ENCODE data around the gene FYN. TPM values are rescaled to one million over a fixed set of nuclear protein-coding genes. Genes with fewer than 3 reads are reported as not detected.

Gene FYN
- total and polyA plus RNA-seq, 9 of the 15 experiments (the other 6 are each of a cell fraction or from before 2014, with no cell fraction given): 2.9 to 22.1 (median 11.4) TPM

DNA sequence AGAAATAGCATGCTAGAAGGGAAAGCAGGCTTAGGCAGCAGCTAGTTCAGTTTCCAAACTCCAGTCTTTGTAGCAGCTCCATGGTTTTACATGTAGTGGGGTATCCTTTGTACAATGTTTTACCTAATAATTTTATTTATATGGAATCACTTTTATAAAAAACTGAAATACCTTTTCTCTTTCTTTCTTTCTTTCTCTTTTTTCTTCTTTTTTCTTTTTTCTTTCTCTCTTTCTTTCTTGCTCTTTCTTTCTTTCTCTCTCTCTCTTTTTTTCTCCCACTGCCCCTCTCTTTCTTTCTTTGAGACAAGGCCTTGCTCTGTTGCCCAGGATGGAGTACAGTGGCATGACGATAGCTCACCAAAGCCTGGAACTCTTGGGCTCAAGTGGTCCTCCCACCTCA lies 41.4 kb upstream of the FYN start:
- intact Hi-C loops (cut with micrococcal nuclease) (no loop called here), in situ Hi-C loops (cut with MboI) (no loop called here)
- no peak overlapping the region for H3K27ac ChIP-seq (ENCODE audit: extremely low read depth, low read depth, low read length)
- no peak overlapping the region for H2AFZ ChIP-seq (ENCODE audit: low read depth, low read length)
- H3K9ac ChIP-seq (ENCODE audit: insufficient read depth in 1 of 2, low read depth in 2 of 2, low read length in 2 of 2): no peak overlapping the region
- DNase-seq (ENCODE audit: extremely low read depth in 1 of 4, low spot score in 3 of 4) (no peak), ATAC-seq (no peak), FAIRE-seq (no peak)
- WGBS (ENCODE audit: insufficient coverage, low coverage, missing lambda C conversion rate): 0% methylated on average over 1 of the region's 1 CpG
- no peaks in the 10 kb centered on the region for H4K20me1 ChIP-seq (replicated peaks; ENCODE audit: control insufficient read depth, insufficient read depth, low read length)
- no peaks in the 10 kb centered on the region for H3K36me3 ChIP-seq (ENCODE audit: control insufficient read depth, insufficient read depth, low read length)
- BruUV-seq (replicated peaks): no TSS peak
- H3K4me2 ChIP-seq (ENCODE audit: insufficient read depth, low read length): no peak overlapping the region
- TF ChIP-seq NEUROD1 (IDR thresholded peaks at IDR 0.05; ENCODE audit: borderline replicate concordance, low read depth, low read length, partially characterized antibody) (no peak), POLR2G (IDR thresholded peaks at IDR 0.05; ENCODE audit: low read depth, low read length) (no peak)
- POLR2A ChIA-PET: interaction anchor here (0.7 kb wide), 1 partner anchor 21 kb away, joined by 3 read pairs; no protein-coding TSS in a partner anchor
- H3K4me3 ChIP-seq: no peak overlapping the region
- no peaks in the 10 kb centered on the region for H3K4me1 ChIP-seq (replicated peaks in 1 of 2; ENCODE audit: control insufficient read depth in 2 of 2, insufficient read depth in 2 of 2, low read length in 2 of 2)
- no peaks in the 10 kb centered on the region for H3K79me2 ChIP-seq (ENCODE audit: control insufficient read depth, insufficient read depth, low read length)
- peaks cover 0 to 7% of the 10 kb centered on the region in 2 experiments; a peak in 3 of 5 replicates for H3K27me3 ChIP-seq (ENCODE audit: control insufficient read depth in 2 of 2, insufficient read depth in 2 of 2, low read length in 2 of 2)
- no peaks in the 10 kb centered on the region for H3K9me1 ChIP-seq (ENCODE audit: control insufficient read depth, insufficient read depth, low read length)
- no peaks in the 10 kb centered on the region for H3K9me3 ChIP-seq (replicated peaks; ENCODE audit: control insufficient read depth, insufficient read depth, low read depth, low read length)
- CTCF ChIA-PET (ENCODE audit: low intra/inter-chr PET ratio): no interaction called here

DNA sequence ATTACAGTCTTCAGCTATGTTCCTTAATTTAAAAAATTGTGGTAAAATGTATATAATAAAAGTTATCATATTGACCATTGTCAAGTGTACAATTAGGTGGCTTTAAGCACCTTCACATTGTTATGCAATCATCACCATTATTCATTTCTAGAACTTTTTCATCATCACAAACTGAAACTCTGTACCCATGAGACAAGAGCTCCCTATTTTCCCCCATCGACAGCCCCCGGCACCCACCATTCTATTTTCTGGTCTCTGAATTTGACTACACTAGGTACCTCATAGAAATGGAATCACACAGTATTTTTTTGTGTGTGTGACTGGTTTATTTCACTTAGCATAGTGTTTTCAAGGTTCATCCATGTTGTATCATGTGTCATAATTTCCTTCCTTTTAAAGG lies 39.7 kb upstream of the FYN start:
- Histone ChIP-seq H3K4me1 (replicated peaks in 1 of 2; ENCODE audit: control insufficient read depth in 2 of 2, insufficient read depth in 2 of 2, low read length in 2 of 2) (peaks cover 0 to 3% of the 10 kb centered on the region in 2 experiments; a peak in 1 of 5 replicates), H2AFZ (ENCODE audit: low read depth, low read length) (no peak overlapping the region), H3K79me2 (ENCODE audit: control insufficient read depth, insufficient read depth, low read length) (no peaks in the 10 kb centered on the region), H3K27ac (ENCODE audit: extremely low read depth, low read depth, low read length) (no peak overlapping the region), H3K9ac (ENCODE audit: insufficient read depth in 1 of 2, low read depth in 2 of 2, low read length in 2 of 2) (no peak overlapping the region), H4K20me1 (replicated peaks; ENCODE audit: control insufficient read depth, insufficient read depth, low read length) (no peaks in the 10 kb centered on the region), H3K9me1 (ENCODE audit: control insufficient read depth, insufficient read depth, low read length) (no peaks in the 10 kb centered on the region), H3K4me3 (no peak overlapping the region), H3K27me3 (ENCODE audit: control insufficient read depth in 2 of 2, insufficient read depth in 2 of 2, low read length in 2 of 2) (no peaks in the 10 kb centered on the region; a peak in 1 of 5 replicates), H3K4me2 (ENCODE audit: insufficient read depth, low read length) (no peak overlapping the region), H3K36me3 (ENCODE audit: control insufficient read depth, insufficient read depth, low read length) (no peaks in the 10 kb centered on the region), H3K9me3 (replicated peaks; ENCODE audit: control insufficient read depth, insufficient read depth, low read depth, low read length) (no peaks in the 10 kb centered on the region)
- BruUV-seq (replicated peaks): no TSS peak
- FAIRE-seq (no peak), ATAC-seq (no peak), DNase-seq (ENCODE audit: extremely low read depth in 1 of 4, low spot score in 3 of 4) (no peak)
- WGBS (ENCODE audit: insufficient coverage, low coverage, missing lambda C conversion rate): 8% methylated on average over 2 of the region's 2 CpGs
- ChIA-PET CTCF (ENCODE audit: low intra/inter-chr PET ratio) (no interaction called here), POLR2A (no interaction called here)
- intact Hi-C loops (cut with micrococcal nuclease) (no loop called here), in situ Hi-C loops (cut with MboI) (no loop called here)
- TF ChIP-seq CEBPB (tag; IDR thresholded peaks at IDR 0.05) (peak; percentile 58), ZNF3 (CRISPR knock-in tag; IDR thresholded peaks at IDR 0.05) (no peak), CEBPG (CRISPR knock-in tag; IDR thresholded peaks at IDR 0.05) (no peak), CEBPG (tag; conservative IDR thresholded peaks at IDR 0.05 in 1 of 2, IDR thresholded peaks at IDR 0.05 in 1 of 2) (peak in 1 of 2 experiments; percentile 35; a peak in 1 of 4 replicates)
- TF ChIP-seq, protein P1, sequence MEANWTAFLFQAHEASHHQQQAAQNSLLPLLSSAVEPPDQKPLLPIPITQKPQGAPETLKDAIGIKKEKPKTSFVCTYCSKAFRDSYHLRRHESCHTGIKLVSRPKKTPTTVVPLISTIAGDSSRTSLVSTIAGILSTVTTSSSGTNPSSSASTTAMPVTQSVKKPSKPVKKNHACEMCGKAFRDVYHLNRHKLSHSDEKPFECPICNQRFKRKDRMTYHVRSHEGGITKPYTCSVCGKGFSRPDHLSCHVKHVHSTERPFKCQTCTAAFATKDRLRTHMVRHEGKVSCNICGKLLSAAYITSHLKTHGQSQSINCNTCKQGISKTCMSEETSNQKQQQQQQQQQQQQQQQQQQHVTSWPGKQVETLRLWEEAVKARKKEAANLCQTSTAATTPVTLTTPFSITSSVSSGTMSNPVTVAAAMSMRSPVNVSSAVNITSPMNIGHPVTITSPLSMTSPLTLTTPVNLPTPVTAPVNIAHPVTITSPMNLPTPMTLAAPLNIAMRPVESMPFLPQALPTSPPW (CRISPR knock-in tag; IDR thresholded peaks at IDR 0.05): no peak

Data from K562 (cell line).